Measurements from ENCODE around the gene PTGDR2. TPM values are rescaled to one million over a fixed set of nuclear protein-coding genes. Genes with fewer than 3 reads are reported as not detected.

Gene PTGDR2
- total RNA-seq: 12.4 TPM

DNA sequence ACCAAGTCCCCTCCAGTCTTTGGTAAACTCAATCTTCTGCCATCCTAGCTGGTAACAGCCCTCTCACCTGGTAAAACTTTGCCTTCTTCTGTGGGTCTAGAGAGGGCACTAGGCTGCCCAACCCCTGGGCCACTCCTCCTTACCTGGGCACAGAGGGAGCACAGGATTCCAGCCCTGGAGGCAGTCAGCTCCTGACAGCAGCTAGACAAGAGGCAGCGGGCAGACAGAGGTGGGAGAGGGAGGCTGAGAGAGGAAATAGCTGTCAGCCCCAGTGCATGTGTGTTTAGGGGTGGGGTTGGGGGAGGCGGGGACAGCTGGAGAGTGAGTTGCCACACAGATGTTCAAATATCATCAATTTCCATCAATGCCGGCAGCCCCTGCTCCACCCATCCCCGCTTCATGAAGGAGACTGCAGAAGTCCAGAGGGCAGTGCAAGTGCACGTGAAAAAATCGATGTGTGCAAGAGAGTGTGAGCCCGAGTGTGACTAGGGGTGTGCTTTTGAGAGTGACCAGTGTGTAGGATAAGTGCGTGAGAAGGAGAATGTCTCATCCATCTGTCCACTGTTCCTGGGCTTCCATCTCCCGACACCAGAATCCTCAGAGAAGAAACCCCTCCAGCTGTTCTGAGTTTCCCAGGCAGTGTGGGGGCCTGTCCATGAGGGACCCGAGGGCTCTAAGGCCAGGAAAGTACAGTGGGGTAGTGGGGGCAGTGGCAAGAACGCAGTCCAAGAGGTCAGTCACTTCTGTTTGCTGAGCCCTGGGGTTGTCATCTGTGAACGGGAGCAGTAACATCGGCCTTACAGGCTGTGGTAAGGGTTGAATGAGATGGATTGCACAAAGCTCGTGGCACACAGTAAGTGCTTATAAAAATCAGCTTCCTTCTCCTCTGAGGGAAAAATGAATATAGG, at the start of gene PTGDR2:
TSS of gene PTGDR2 (minus strand) at position 225 of the 908 bp plus-strand sequence. CDS start 2,228 bp downstream, outside the sequence.
- peak in 1 of 3 donors; percentile 47 for DNase-seq (ENCODE audit: low read depth in 2 of 3, low spot score in 2 of 3)

DNA sequence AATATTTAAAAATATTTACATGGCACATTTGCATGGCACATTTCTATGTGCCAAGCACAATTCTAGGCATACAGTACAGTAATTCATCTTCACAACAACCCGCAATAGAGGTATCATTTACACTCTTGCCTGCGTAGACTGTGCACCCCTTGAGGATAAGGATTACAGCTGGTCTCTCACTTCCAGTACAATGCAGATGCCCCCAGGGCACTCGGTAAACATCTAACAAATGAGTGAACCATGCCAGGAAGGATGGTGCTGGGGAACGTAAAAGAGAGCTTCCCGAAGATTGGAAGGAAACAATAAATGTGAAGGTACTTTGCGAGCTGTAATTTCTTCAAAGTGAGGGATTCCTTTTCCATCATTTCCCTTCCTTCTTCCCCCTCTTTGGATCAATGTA, 49.3 kb upstream of the PTGDR2 start:
- no peak for DNase-seq (ENCODE audit: low read depth in 2 of 3, low spot score in 2 of 3)

DNA sequence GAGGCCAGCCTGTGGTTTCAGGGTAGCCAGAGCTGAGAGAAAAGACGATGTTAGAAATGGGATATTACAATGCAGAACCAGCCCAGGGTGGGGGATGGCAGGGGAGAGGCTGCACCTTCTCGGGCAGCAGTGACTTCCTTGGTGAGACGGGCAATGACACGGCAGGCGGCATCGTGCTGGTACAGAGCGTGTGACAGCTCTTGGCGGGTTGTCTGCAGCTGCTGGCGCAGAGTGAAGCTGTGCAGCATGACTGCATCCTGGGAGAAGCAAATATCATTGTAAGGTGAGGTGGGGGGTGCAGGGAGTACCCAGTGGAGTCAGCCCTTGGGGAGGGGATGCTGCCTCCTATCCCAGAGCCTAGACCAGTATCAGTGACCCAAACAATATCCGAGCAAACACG, 46.9 kb upstream of the PTGDR2 start:
- no peak for DNase-seq (ENCODE audit: low read depth in 2 of 3, low spot score in 2 of 3)

DNA sequence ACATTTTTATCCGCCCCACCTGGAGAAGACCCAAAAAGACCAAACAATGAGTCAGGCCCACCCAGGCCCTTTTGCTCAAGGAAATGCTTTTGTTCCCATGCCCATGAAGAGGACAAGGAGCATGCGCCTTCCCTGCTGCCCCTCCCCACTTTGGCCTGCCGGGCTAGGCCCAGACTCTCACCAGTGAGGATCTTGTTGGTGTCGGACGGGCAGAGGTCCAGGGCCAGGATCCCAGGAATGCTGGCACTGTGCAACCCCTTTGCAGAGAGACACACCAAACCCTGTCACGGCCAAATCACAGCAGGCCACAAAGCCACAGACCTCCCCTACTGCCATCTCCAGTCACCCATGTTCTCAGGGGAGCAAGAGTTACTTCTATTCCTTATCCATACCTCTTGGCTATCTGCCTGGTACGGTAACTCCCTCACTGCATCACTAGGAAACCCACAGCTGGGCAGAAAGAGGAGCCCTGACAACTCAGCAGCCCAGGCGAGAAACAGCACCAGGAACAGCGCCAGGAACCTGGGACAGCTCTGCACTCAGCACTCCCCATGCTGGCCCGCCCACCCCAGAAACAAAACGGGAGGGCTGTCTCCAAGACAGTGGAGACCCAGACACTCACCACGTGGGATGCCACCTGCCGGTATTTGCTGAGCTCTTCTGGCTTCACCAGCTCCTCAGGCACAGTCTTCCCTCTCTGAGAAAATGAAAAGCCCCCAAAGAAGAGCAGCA, 45.1 kb upstream of the PTGDR2 start:
- DNase-seq (ENCODE audit: low read depth in 2 of 3, low spot score in 2 of 3): no peak

DNA sequence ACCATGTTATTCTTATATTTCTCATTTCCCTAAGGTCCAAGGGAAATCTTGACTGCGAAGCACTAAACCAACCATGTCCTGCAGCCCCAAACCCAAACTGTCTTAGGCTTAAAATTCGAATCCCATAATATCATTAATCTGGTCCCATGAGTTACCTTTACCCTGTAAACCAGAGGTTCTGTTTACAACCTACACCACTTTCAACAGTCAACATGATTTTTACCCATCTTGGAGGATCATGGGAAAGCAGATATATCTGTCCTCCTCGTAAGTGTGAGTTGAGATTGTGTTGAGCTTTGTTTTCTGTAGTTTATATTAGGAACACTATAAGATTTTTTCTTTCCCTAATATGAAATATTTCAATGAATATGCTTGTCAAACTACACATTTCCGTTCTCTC, 44.2 kb upstream of the PTGDR2 start:
- no peak for DNase-seq (ENCODE audit: low read depth in 2 of 3, low spot score in 2 of 3)

DNA sequence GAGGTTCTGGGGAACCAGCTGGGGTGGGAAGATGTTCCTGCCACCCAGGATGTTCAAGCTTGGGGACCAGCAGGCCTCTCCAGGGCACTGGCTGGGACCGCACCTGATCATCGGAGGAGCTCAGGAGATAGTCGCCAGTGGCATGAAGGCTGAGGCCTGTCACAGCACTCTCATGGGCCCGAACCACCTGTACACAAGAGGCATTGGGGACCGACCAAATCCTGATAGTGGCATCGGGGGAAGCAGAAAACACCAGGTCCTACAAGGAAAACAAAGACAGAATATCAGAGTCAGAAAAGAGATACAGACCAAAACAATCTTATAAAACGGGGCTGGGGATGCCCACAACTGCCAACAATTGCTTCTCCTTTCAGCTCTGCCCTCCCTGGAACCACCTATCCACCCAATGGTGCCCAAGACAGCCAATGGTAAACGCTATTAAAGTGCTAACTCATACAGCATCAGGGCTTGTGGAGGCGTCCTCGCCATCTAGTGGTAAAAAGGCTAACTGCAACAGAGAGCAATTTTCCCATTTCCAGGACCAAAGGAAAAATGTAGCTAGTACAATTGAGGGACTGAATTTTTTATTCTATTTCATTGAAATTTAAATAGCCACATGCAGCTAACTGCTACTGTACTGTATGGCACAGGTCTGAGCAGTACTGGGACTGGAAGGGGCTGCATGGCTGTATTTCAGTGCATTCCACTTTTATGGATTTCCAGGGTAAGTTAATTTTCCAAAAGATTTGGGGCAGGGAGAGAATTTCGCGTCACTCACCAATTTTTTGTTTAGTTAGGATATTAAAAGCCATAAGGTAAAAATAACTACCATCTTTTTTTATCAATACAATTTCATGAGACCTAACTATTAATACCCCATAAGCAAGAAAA, 43.5 kb upstream of the PTGDR2 start:
- peak in 2 of 3 donors; percentile 78 to 92 for DNase-seq (ENCODE audit: low read depth in 2 of 3, low spot score in 2 of 3)

DNA sequence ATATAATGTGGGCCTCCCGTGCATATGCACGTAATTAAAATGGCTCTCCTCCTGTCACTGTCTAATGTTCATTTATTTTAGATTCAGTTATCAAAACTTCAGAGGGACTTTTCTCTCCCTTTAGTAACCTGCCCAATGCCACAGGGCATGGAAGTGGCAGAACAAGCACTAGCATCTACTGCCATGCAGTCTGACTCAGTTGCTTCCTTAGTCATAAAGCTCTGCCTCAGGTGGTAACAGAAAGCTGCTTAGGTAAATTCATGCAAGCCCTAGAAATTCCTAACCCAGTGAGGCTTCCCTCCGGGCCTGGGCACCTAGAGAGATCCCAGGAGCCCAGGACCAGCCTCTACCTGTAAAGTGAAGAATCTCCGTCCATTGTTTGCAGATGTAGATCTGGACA, 41.7 kb upstream of the PTGDR2 start:
- no peak for DNase-seq (ENCODE audit: low read depth in 2 of 3, low spot score in 2 of 3)

DNA sequence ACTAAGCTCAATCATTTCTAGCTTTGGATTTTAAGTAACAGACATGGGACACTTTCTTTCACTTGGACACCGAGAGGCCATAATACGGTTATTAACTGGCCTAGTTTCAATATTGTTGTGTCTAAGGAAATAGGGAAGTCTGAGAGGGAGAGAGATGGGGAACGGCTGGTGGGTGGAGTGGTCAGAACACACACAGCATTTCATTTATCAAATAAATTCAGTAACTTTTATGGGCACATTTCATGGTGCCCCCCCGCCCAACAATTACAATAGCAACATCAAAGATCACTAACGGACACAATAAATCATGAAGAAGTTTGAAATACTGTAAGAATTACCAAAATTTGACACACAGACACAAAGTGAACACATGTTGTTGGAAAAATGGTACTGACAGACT, 39.9 kb upstream of the PTGDR2 start:
- DNase-seq (ENCODE audit: low read depth in 2 of 3, low spot score in 2 of 3): no peak

DNA sequence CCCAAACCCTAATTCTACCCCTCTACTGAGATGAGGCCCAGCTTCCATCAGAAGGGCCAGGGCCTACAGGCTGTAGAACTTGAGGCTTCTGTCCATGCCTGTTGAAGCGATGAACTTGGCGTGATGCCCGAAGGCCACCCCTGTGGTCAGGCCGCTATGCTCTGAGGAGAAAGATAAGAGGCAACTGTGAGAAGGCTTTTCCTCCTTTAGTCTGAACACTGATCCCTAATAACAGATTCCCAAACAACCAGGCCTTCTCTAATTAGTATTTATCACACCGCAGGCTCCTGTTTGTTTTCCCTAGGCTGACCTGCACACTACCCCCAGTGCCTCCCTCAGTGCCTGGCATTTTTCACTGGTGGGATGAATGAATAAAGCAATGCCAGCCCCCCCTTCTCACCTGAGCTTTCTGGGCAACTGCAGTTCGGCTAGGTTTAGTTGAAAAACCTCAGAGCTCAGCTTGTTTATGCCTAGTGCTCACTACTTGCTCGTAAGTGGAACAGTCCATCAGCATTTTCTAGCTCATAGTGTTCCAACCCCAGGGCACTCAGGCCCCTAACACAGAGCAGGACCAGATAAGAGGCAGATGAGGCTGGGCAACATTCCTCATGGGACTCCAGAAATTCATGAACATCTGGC, 35.5 kb upstream of the PTGDR2 start:
- peak in 2 of 3 donors; percentile 52 to 70 for DNase-seq (ENCODE audit: low read depth in 2 of 3, low spot score in 2 of 3)

DNA sequence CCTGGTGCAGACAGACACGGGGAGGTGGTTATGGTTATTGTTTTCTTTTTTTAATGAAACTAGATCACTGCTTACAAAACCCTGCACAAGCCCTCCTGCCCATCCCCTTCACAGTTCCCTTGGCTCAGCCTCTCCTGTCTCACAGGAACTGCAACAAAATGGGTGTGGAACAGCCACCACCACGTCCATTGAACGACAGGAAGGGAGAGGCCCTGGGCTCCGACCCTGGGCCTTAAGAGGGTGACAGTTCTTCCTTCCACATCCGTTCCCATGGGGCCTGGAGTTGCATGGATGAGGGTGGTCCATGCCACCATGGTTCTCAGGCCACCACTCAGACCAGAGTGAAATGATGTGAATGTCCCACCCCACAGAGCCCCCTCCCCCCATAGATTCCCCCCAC, 34.9 kb upstream of the PTGDR2 start:
- no peak for DNase-seq (ENCODE audit: low read depth in 2 of 3, low spot score in 2 of 3)

DNA sequence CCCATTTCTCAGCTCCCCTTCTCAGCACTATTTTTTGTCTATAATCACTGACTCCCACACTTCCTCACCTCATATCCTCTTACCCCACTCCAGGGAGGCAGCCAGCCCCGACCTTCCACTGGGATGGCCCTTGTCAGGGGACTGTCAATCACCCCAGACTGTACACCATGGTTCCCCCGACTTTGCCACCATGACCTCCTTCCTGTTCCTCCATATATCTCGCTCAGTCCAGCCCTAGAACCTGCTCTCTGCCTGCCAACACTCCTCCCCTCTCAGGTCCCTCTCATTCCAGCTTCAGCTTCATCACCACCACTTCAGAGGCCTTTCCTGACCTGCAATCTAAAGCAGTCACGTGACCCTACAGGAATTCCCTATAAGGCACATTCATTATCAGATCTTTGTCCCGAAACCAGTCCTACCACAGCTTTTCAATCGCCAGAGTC, 34.1 kb upstream of the PTGDR2 start:
- DNase-seq (ENCODE audit: low read depth in 2 of 3, low spot score in 2 of 3): no peak

DNA sequence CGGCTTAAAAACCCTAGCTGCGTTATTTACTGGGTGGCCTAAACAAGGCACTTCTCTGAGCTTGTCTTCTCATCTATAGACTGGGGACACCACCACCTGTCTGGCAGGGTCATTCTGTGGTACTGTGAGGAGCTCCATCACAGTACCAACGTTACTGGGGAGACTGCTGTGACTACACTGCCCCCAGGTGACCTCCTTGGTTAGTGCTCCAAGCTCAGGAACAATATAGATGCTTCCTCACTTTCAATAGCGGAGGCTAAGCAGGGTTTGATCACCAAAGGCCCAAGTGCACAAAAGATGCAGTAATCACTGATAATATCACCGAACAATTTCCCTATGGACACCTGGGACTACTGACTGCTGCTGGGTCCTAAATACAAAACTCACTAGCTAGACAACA, 31.8 kb upstream of the PTGDR2 start:
- DNase-seq (ENCODE audit: low read depth in 2 of 3, low spot score in 2 of 3): peak in 2 of 3 donors; percentile 67 to 82

DNA sequence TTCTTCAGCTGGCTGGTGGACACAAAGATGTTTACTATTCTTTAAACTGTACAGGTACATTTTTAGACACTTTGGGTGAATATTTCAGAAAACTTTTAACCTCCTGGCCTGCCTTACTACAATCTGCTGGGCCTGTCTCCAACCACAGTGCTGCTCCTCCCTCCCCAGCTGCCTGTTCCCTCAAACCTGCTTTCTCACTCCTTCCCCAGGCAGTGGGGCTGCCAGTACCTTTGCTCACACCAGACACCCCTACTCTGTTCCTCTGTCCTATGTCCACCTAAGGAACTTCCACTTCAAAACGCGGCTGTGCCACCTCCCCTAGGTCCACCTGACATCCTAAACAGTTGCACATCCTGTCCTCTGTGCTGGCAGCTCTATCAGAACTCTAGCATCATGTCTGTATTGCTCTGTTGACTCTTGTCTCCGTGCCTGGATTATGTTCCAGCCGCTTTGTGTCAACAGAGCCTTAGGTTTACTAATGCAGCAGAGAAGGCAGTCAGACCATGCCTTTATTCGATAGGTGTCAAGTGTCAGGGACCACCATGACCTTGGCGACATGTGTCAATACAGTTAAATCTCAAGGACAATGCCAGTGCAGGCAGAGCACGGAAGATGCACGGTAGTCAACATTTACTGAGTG, 25.0 kb upstream of the PTGDR2 start:
- no peak for DNase-seq (ENCODE audit: low read depth in 2 of 3, low spot score in 2 of 3)

DNA sequence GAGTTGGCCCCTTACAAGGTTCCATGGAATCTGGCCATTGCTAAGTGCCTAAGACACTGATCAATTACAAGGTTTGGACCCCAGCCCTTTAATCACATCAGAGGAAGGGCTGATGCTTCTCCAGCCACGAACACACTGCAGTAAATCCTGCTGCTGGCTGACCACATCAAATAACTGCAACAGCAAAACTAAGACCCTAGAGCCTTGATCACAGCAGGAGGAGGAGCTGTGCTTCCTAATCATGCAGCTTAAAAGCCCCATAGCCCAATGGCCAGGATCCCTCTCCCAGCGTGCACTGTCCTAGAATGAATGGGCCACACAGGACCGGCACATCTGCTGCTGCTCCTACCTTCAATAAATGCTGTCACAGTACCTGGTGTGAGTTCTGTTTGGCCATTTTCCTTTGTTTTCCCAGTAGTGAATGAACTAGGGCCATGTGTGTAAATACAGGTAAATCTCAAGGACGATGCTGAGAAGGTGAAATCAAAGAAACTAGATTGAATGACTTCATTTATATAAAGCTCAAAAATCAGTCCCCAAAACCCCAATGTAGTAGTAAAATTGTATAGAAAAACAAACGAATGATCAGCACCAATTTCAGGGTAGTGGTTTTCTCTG, 24.3 kb upstream of the PTGDR2 start:
- DNase-seq (ENCODE audit: low read depth in 2 of 3, low spot score in 2 of 3): no peak

DNA sequence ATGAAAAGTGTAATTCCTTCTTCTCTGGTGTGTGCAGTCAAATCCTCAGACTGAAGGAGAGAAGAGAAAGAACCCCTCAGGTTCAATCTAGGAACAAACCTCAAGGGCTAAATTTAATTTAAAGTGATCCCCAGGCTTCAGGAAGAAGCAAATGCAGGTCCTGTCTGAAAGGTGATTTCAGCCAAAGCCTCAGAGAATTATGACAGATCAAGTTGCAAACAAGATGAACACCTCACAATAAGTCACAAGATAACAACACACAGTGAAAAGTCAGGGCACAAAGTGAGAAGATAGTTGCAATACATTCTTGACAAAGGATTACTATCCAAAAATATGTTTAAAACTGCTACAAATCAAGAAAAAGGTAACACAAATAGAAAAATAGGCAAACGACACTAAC, 23.4 kb upstream of the PTGDR2 start:
- no peak for DNase-seq (ENCODE audit: low read depth in 2 of 3, low spot score in 2 of 3)

DNA sequence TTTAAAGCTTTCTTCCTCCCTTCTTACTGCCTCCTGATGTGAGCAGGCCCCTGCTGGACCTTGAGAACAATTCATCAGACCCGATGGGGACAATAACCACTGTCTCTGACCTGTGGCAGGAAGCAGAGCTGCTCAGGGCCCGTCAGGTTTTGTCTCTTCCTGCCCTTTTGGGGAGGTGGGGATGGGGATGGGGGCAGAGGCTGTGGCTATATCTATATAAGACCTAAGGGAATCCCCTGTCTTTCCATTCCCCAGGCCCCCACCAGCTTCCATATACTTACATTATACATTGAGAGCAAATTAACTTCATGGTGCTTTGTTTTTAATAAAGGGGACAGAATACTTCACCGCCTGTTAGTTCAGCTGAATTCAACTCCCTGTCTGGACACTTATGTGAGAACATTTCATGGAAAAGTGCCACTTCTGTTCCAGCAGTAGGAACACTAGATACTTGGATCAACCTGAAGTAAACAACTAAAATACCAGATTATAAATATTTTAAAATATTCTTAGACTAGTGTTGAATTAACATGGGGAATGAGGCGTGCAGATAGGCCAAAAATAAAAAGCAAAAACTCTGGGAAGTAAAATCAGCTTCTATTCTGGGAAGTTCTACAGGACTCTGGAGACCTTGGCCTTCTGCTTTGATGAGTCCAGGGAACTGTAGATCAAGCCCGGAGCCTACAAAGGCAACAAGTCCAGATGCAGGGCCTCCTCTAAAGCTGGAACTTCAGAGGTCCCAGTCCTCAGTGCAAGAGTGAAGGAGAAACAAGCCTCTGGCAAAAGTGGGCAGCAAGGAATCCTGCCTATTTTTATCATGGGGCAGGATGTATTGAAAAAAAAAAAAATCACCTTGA, 22.7 kb upstream of the PTGDR2 start:
- no peak for DNase-seq (ENCODE audit: low read depth in 2 of 3, low spot score in 2 of 3)

DNA sequence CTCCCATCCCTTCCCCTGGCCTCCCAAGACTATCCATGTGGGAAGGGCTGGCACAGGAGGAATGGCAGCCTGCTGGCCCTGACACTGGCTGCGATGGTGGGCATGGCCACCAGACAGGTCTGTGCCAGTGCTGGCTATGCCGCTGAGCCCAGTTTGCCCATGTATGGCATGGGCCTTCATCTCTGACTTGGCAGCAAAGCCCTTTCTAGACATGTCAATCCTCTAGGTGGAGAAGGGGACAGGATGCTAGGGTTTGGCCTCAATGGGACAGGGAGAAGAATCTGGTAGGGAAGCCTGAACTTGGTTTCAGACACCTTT, 20.4 kb upstream of the PTGDR2 start:
- DNase-seq (ENCODE audit: low read depth in 2 of 3, low spot score in 2 of 3): no peak

DNA sequence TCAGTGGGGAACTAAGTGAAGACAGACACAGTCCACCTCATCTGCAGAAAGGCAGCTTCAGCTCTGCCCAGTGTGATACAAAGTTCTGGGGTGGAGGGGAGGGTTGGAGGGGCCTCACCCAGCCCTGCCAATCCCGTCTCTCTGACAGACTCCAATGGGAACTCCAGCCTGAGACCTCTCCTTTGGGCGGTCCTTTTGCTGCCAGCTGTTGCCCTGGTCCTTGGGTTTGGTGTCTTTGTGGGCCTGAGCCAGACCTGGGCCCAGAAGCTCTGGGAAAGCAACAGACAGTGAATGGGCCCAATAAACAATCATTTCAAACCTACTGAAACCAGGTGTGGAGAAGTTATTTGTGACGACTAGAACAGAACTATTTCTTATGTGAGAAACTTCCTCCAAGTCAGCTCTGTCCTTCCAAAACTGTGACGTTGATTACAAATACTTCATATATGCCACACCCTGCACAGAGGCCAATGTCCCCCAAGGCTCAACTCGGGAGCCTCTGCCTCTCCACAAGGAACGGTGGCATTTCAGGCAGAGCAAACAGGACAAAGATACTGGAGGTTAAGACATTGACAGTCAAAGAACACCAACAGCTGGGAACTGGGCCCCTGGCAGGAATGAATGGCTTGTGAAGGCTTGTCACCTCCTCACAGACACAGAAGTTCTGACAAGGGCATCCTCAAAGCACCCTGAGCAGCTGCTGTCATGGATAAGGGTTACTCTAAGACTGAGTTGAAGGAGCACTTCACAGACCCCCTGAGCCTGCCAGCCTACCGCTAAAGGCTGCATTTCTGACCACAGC, 19.8 kb upstream of the PTGDR2 start:
- DNase-seq (ENCODE audit: low read depth in 2 of 3, low spot score in 2 of 3): no peak
